Uterus (tissue), 4 donors: Measurements from ENCODE around the gene CTDP1. TPM values are rescaled to one million over a fixed set of nuclear protein-coding genes. Genes with fewer than 3 reads are reported as not detected.

ENCODE experiments used
- DNase-seq, 2 donors: peaks; one replicate each; pipeline ENCODE4 v3.0.0-alpha.2; 2019 to 2020
- H3K27ac ChIP-seq, 2 donors: fragments of 200-600 bp; sonication (generic); 1 replicate in 1 of 2; 2 replicates in 1 of 2; pipeline ENCODE4 v1.5.1; 2016 to 2018
- H3K27me3 ChIP-seq, 2 donors: fragments of 200-600 bp; sonication (generic); one replicate each; pipeline ENCODE4 v1.5.1; 2018 to 2019; ENCODE audit warnings: control low read depth in 1 of 2
- H3K36me3 ChIP-seq, 2 donors: fragments of 200-600 bp; sonication (generic); one replicate each; pipeline ENCODE4 v1.5.1; 2019; ENCODE audit warnings: control low read depth in 1 of 2
- H3K4me1 ChIP-seq, 2 donors: fragments of 200-600 bp; sonication (generic); one replicate each; pipeline ENCODE4 v1.5.1; 2018 to 2019; ENCODE audit warnings: control low read depth in 1 of 2
- H3K4me3 ChIP-seq, 2 donors: fragments of 200-600 bp; sonication (generic); 1 replicate in 1 of 2; 2 replicates in 1 of 2; pipeline ENCODE4 v1.5.1; 2018 to 2019; ENCODE audit warnings: mild to moderate bottlenecking in 1 of 2
- H3K9me3 ChIP-seq, 2 donors: fragments of 200-600 bp; sonication (generic); one replicate each; pipeline ENCODE4 v1.5.1; 2019; ENCODE audit warnings: control low read depth in 1 of 2
- CTCF ChIP-seq, 4 experiments: fragments of 200-600 bp in 2 of 4; fragments of 450-650 bp in 2 of 4; sonication (generic) in 2 of 4; IDR thresholded peaks; one replicate each; pipeline ENCODE4 v1.5.1; 2016 to 2019; ENCODE audit warnings: antibody characterized with exemption in 4 of 4, mild to moderate bottlenecking in 2 of 4, moderate library complexity in 1 of 4
- POLR2A ChIP-seq, 2 donors: fragments of 450-650 bp; IDR thresholded peaks; one replicate each; pipeline ENCODE4 v1.6.1; 2016; ENCODE audit warnings: antibody characterized with exemption in 2 of 2, mild to moderate bottlenecking in 1 of 2, moderate library complexity in 1 of 2
- intact Hi-C: fragments of 100-400 bp; cut with DNase I; formaldehyde crosslinking; loops from one replicate; pipeline ENCODE4 v1.15.1; 2023; ENCODE audit warnings: low total_unique reads
- total RNA-seq, 4 donors: library from RNA; depleted of rRNA in 3 of 4; stranded (reverse); fragments of >200 nt in 3 of 4; gene quantifications; one replicate each; pipeline versions ENCODE4 v1.1.0 to v1.2.4, GENCODE V29; 2014 to 2023
- donor health status: DM: yes; HTN: yes; CAD: no.

CTDP1 gene
- total RNA-seq, 4 donors from 2014 or later = 6.2 to 22.5 (median 20.4) TPM

DNA sequence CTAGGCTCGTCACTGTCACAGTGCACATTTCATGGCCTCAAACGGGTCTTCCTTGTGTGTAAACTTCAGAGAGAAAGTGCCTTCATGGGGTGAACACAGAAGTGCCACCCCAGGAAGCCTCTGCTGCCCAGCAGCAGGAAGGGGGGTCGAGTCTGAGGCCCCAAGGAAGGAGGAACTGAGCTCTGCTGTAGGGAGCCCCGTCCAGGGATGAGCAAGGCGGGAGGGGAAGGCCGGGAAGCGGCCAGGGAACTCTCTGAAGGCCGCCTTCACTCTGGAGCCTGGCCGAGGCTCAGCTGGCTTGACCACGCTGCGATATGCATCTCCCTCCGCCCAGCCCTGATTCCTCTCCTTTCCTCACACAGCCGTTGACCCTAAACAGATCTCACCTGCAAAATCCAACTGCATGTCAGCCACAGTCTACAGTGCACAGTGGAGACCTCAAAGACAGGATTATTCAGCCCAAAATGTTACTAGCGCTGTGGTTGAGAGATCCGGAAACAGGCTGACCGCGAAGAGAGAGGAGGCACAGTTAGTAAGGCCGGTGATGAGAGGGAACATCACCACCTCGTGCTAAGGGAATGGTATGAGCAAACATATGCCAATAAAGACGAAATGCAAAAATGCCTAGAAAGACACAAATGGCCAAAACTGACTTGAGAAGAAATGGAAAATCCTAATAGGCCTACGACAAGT, 34.2 kb upstream of the CTDP1 start:
- no peak overlapping the region for H3K27ac ChIP-seq
- intact Hi-C loops = no loop called here

GRCh38 chr18:79647307-79647706, 32.3 kb upstream of the CTDP1 start:
- intact Hi-C loops = no loop called here
- Histone ChIP-seq H3K27ac (no peak overlapping the region), H3K36me3 (no peaks in the 10 kb centered on the region), H3K27me3 (no peaks in the 10 kb centered on the region), H3K9me3 (no peaks in the 10 kb centered on the region), H3K4me3 (no peak overlapping the region), H3K4me1 (peaks cover 0 to 4% of the 10 kb centered on the region in 2 donors)
- no peak for DNase-seq
- TF ChIP-seq POLR2A (IDR thresholded peaks at IDR 0.05) (no peak), CTCF (IDR thresholded peaks at IDR 0.05) (no peak)

More for the DNA sequence above, 34.2 kb upstream of the CTDP1 start:
- Histone ChIP-seq H3K36me3 (no peaks in the 10 kb centered on the region), H3K9me3 (no peaks in the 10 kb centered on the region), H3K4me3 (no peak overlapping the region), H3K4me1 (peaks cover 0 to 4% of the 10 kb centered on the region in 2 donors), H3K27me3 (no peaks in the 10 kb centered on the region)
- TF ChIP-seq POLR2A (IDR thresholded peaks at IDR 0.05) (no peak), CTCF (IDR thresholded peaks at IDR 0.05) (no peak)
- no peak for DNase-seq

DNA sequence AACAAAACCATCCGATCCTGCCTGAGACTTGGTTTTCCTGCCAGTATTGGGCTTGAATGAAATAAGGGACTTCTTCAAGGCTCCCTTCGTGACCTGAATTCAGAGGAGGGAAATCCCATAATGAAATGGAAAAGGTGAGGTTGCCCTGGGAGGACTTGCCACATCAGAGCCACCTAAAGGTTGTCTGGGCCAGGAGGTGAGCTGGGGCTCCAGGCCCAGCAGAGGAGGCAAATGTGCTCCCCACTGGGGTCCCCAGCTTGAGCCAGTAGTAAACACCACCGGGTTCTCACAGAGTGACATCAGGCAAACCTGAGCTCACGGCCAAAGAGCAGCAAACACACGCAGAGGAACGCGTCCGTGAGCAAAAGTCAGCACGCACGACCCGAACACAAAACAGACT, 28.6 kb upstream of the CTDP1 start:
- DNase-seq = no peak
- Histone ChIP-seq H3K9me3 (peaks cover 0 to 2% of the 10 kb centered on the region in 2 donors), H3K36me3 (no peaks in the 10 kb centered on the region), H3K27ac (no peak overlapping the region), H3K4me3 (no peak overlapping the region), H3K4me1 (no peaks in the 10 kb centered on the region), H3K27me3 (no peaks in the 10 kb centered on the region)
- intact Hi-C loops = no loop called here
- TF ChIP-seq CTCF (IDR thresholded peaks at IDR 0.05) = no peak
- no peak for TF ChIP-seq POLR2A (IDR thresholded peaks at IDR 0.05)

- Histone ChIP-seq H3K36me3 (no peaks in the 10 kb centered on the region), H3K9me3 (peaks cover 0 to 4% of the 10 kb centered on the region in 2 donors), H3K27me3 (no peaks in the 10 kb centered on the region), H3K27ac (no peak overlapping the region), H3K4me3 (no peak overlapping the region), H3K4me1 (no peaks in the 10 kb centered on the region)
- no peak for DNase-seq
- intact Hi-C loops = no loop called here
- no peak for TF ChIP-seq CTCF (IDR thresholded peaks at IDR 0.05)
- no peak for TF ChIP-seq POLR2A (IDR thresholded peaks at IDR 0.05)
These were observed 22.1 kb upstream of the CTDP1 start for GRCh38 chr18:79657342-79657996.

- DNase-seq = no peak
- H3K9me3 ChIP-seq = peaks cover 0 to 4% of the 10 kb centered on the region in 2 donors
- H3K27ac ChIP-seq = no peak overlapping the region
- H3K4me1 ChIP-seq = no peaks in the 10 kb centered on the region
- no peaks in the 10 kb centered on the region for H3K27me3 ChIP-seq
- intact Hi-C loops = no loop called here
- no peak for TF ChIP-seq POLR2A (IDR thresholded peaks at IDR 0.05)
- TF ChIP-seq CTCF (IDR thresholded peaks at IDR 0.05) = no peak
- H3K4me3 ChIP-seq = no peak overlapping the region
- H3K36me3 ChIP-seq = no peaks in the 10 kb centered on the region
These were observed 21.2 kb upstream of the CTDP1 start for GRCh38 chr18:79658366-79658765.
